Non-pigmented ciliary epithelial cell (primary cell): ENCODE data around the gene CDPF1.

Experiments
- DNase-seq: peaks from one replicate; pipeline ENCODE4 v3.0.0-alpha.2; 2010; ENCODE audit warnings: low read depth

The CDPF1 gene

GRCh38 chr22:46256358-46256958 is 6.4 kb upstream of the CDPF1 start:
- no peak for DNase-seq

GRCh38 chr22:46251816-46252380 is 1.8 kb upstream of the CDPF1 start:
- DNase-seq = no peak

- no peak for DNase-seq
Measured at GRCh38 chr22:46251266-46251665, 1.2 kb upstream of the CDPF1 start.

- DNase-seq = no peak
Measured at GRCh38 chr22:46250783-46251125, 661 bp upstream of the CDPF1 start.

- no peak for DNase-seq
Measured at GRCh38 chr22:46247443-46247975, 2.6 kb downstream of the CDPF1 start.

GRCh38 chr22:46246178-46246577 is 3.9 kb downstream of the CDPF1 start:
- DNase-seq = no peak

GRCh38 chr22:46245511-46245910 is 4.6 kb downstream of the CDPF1 start:
- no peak for DNase-seq

GRCh38 chr22:46244771-46245170 is 5.3 kb downstream of the CDPF1 start:
- no peak for DNase-seq

GRCh38 chr22:46242076-46242475 is 8.0 kb downstream of the CDPF1 start:
- DNase-seq = no peak

GRCh38 chr22:46241396-46242007 is 8.6 kb downstream of the CDPF1 start:
- DNase-seq = no peak

GRCh38 chr22:46240907-46241306 is 9.2 kb downstream of the CDPF1 start:
- no peak for DNase-seq

- no peak for DNase-seq
Measured at GRCh38 chr22:46240506-46240905, 9.6 kb downstream of the CDPF1 start.

GRCh38 chr22:46240073-46240472 is 10.0 kb downstream of the CDPF1 start:
- DNase-seq = no peak

GRCh38 chr22:46239261-46240048 is 10.6 kb downstream of the CDPF1 start:
- DNase-seq = no peak

GRCh38 chr22:46238541-46238940 is 11.6 kb downstream of the CDPF1 start:
- no peak for DNase-seq

GRCh38 chr22:46237453-46238124 is 12.5 kb downstream of the CDPF1 start:
- DNase-seq = no peak

- no peak for DNase-seq
Measured at GRCh38 chr22:46234969-46235368, 15.1 kb downstream of the CDPF1 start.

- DNase-seq = no peak
Measured at GRCh38 chr22:46233231-46233630, 16.9 kb downstream of the CDPF1 start.

- DNase-seq = no peak
Measured at GRCh38 chr22:46230262-46230901, 19.7 kb downstream of the CDPF1 start.

- no peak for DNase-seq
Measured at GRCh38 chr22:46229701-46230100, 20.4 kb downstream of the CDPF1 start.

GRCh38 chr22:46226577-46226976 is 23.5 kb downstream of the CDPF1 start:
- DNase-seq = no peak

GRCh38 chr22:46225631-46226030 is 24.5 kb downstream of the CDPF1 start:
- DNase-seq = no peak
